GM23248 (cell line): ENCODE measurements around the gene ZNF845.

Source experiments
- EZH2 ChIP-seq: fragments of 200-600 bp; sonication (generic); IDR thresholded peaks from 2 replicates; pipeline ENCODE4 v1.6.1; 2018; ENCODE audit warnings: antibody characterized with exemption, mild to moderate bottlenecking; ENCODE audit not compliant: insufficient read depth, poor library complexity, severe bottlenecking
- EZH2phosphoT487 ChIP-seq: fragments of 200-600 bp; sonication (generic); IDR thresholded peaks from 2 replicates; pipeline ENCODE4 v1.6.1; 2018; ENCODE audit warnings: antibody characterized with exemption, moderate library complexity, mild to moderate bottlenecking, low read depth; ENCODE audit not compliant: insufficient read depth

- no peak for TF ChIP-seq EZH2
- TF ChIP-seq EZH2phosphoT487: no peak
These were observed 62.9 kb downstream of the ZNF845 start for GRCh38 chr19:53396525-53396868.
